ENCODE measurements around the gene PDLIM3. TPM values are rescaled to one million over a fixed set of nuclear protein-coding genes. Genes with fewer than 3 reads are reported as not detected.
A peak's percentile ranks its signal among the peaks of the same experiment; 100 is the strongest.

PDLIM3 gene
- total RNA-seq, 4 donors from 2014 or later, result 1,279 to 2,098 (median 1,627) TPM

- TF ChIP-seq POLR2AphosphoS5 (IDR thresholded peaks at IDR 0.05) (no peak), CTCF (IDR thresholded peaks at IDR 0.05) (no peak), EP300 (IDR thresholded peaks at IDR 0.05) (no peak), POLR2A (IDR thresholded peaks at IDR 0.05; ENCODE audit: low read depth) (no peak)
- Histone ChIP-seq H3K4me3 (no peak overlapping the region), H3K4me1 (peaks cover 24 to 62% (median 55%) of the 10 kb centered on the region in 4 donors), H3K9me3 (no peaks in the 10 kb centered on the region), H3K27me3 (no peaks in the 10 kb centered on the region), H3K36me3 (no peaks in the 10 kb centered on the region), H3K27ac (replicated peaks in 1 of 4) (peak overlapping the region; percentile 85 to 91 (median 86))
- 92% methylated on average over 3 of the region's 3 CpGs for WGBS
- intact Hi-C loops (cut with DNase I), result no loop called here
- no peak for DNase-seq (ENCODE audit: extremely low spot score)
Observed at GRCh38 chr4:185570727-185571126, 35.4 kb upstream of the PDLIM3 start.

GRCh38 chr4:185567381-185568376, 32.4 kb upstream of the PDLIM3 start:
- TF ChIP-seq CTCF (IDR thresholded peaks at IDR 0.05), result no peak
- TF ChIP-seq POLR2AphosphoS5 (IDR thresholded peaks at IDR 0.05), result peak; percentile 66 to 67
- TF ChIP-seq POLR2A (IDR thresholded peaks at IDR 0.05; ENCODE audit: low read depth), result no peak
- peak; percentile 38 for TF ChIP-seq EP300 (IDR thresholded peaks at IDR 0.05)
- H3K36me3 ChIP-seq, result no peaks in the 10 kb centered on the region
- intact Hi-C loops (cut with DNase I), result no loop called here
- 30% methylated on average over 21 of the region's 21 CpGs for whole genome bisulfite sequencing
- H3K4me1 ChIP-seq, result peaks cover 27 to 63% (median 54%) of the 10 kb centered on the region in 4 donors
- no peaks in the 10 kb centered on the region for H3K27me3 ChIP-seq
- H3K4me3 ChIP-seq, result peak overlapping the region in 3 of 4 donors; percentile 13 to 18 (median 18)
- peak; percentile 91 for DNase-seq (ENCODE audit: extremely low spot score)
- no peaks in the 10 kb centered on the region for H3K9me3 ChIP-seq
- H3K27ac ChIP-seq (replicated peaks in 1 of 4), result peak overlapping the region; percentile 85 to 91 (median 86)

GRCh38 chr4:185566972-185567371, 31.7 kb upstream of the PDLIM3 start:
- no peaks in the 10 kb centered on the region for H3K9me3 ChIP-seq
- TF ChIP-seq POLR2AphosphoS5 (IDR thresholded peaks at IDR 0.05) (no peak), EP300 (IDR thresholded peaks at IDR 0.05) (no peak), POLR2A (IDR thresholded peaks at IDR 0.05; ENCODE audit: low read depth) (no peak), CTCF (IDR thresholded peaks at IDR 0.05) (no peak)
- intact Hi-C loops (cut with DNase I), result no loop called here
- 7% methylated on average over 1 of the region's 1 CpG for WGBS
- no peaks in the 10 kb centered on the region for H3K27me3 ChIP-seq
- peaks cover 27 to 63% (median 57%) of the 10 kb centered on the region in 4 donors for H3K4me1 ChIP-seq
- H3K4me3 ChIP-seq, result peak overlapping the region in 2 of 4 donors; percentile 12 to 18
- DNase-seq (ENCODE audit: extremely low spot score), result peak; percentile 81
- no peaks in the 10 kb centered on the region for H3K36me3 ChIP-seq
- peak overlapping the region; percentile 85 to 91 (median 86) for H3K27ac ChIP-seq (replicated peaks in 1 of 4)

- Histone ChIP-seq H3K4me3 (peak overlapping the region in 1 of 4 donors; percentile 18), H3K27ac (replicated peaks in 1 of 4) (peak overlapping the region; percentile 85 to 91 (median 86)), H3K4me1 (peaks cover 27 to 63% (median 57%) of the 10 kb centered on the region in 4 donors), H3K27me3 (no peaks in the 10 kb centered on the region), H3K36me3 (no peaks in the 10 kb centered on the region), H3K9me3 (no peaks in the 10 kb centered on the region)
- peak; percentile 91 for DNase-seq (ENCODE audit: extremely low spot score)
- intact Hi-C loops (cut with DNase I), result no loop called here
- WGBS, result 24% methylated on average over 8 of the region's 8 CpGs
- TF ChIP-seq EP300 (IDR thresholded peaks at IDR 0.05) (no peak), POLR2AphosphoS5 (IDR thresholded peaks at IDR 0.05) (peak in 1 of 2 donors; percentile 17)
Observed at GRCh38 chr4:185566425-185566824, 31.1 kb upstream of the PDLIM3 start.

- TF ChIP-seq CTCF (IDR thresholded peaks at IDR 0.05), result no peak
- no peak for TF ChIP-seq POLR2AphosphoS5 (IDR thresholded peaks at IDR 0.05)
- no peak for TF ChIP-seq EP300 (IDR thresholded peaks at IDR 0.05)
- no peak for TF ChIP-seq POLR2A (IDR thresholded peaks at IDR 0.05; ENCODE audit: low read depth)
- peak overlapping the region; percentile 85 to 91 (median 86) for H3K27ac ChIP-seq (replicated peaks in 1 of 4)
- no peaks in the 10 kb centered on the region for H3K9me3 ChIP-seq
- WGBS, result 74% methylated on average over 3 of the region's 3 CpGs
- no peaks in the 10 kb centered on the region for H3K27me3 ChIP-seq
- intact Hi-C loops (cut with DNase I), result no loop called here
- no peaks in the 10 kb centered on the region for H3K36me3 ChIP-seq
- no peak overlapping the region for H3K4me3 ChIP-seq
- H3K4me1 ChIP-seq, result peaks cover 27 to 67% (median 57%) of the 10 kb centered on the region in 4 donors
- peak; percentile 70 for DNase-seq (ENCODE audit: extremely low spot score)
Observed at GRCh38 chr4:185565696-185566095, 30.4 kb upstream of the PDLIM3 start.

Measured in esophagus muscularis mucosa (tissue), 4 donors.